WERI-Rb-1 (cell line): ENCODE measurements around the gene LTBP1.

Experiments used
- DNase-seq: peaks from one replicate; pipeline ENCODE4 v3.0.0-alpha.2; 2020
- H3K27ac ChIP-seq: fragments of 250-450 bp; sonication (Bioruptor Pico); 2 replicates; pipeline ENCODE4 v1.5.1; 2020; ENCODE audit warnings: mild to moderate bottlenecking, moderate library complexity
- H3K27me3 ChIP-seq: fragments of 250-450 bp; sonication (Bioruptor Pico); 2 replicates; pipeline ENCODE4 v1.5.1; 2021; ENCODE audit warnings: mild to moderate bottlenecking, low read depth, moderate library complexity; ENCODE audit not compliant: insufficient read depth, severe bottlenecking
- H3K36me3 ChIP-seq: fragments of 250-450 bp; sonication (Bioruptor Pico); 2 replicates; pipeline ENCODE4 v1.5.1; 2020; ENCODE audit warnings: mild to moderate bottlenecking, moderate library complexity
- H3K4me3 ChIP-seq: 2 replicates; pipeline ENCODE4 v1.5.1; 2011; ENCODE audit warnings: low read depth, mild to moderate bottlenecking, control low read depth, low read length
- H3K9me3 ChIP-seq: fragments of 250-450 bp; sonication (Bioruptor Pico); 2 replicates; pipeline ENCODE4 v1.5.1; 2021; ENCODE audit warnings: mild to moderate bottlenecking, moderate library complexity; ENCODE audit not compliant: severe bottlenecking
- TF ChIP-seq, protein P1 (sequence below): IDR thresholded peaks from 2 replicates; pipeline ENCODE4 v1.5.1; 2011; ENCODE audit warnings: low read depth, mild to moderate bottlenecking, control low read depth, inconsistent platforms, low read length

LTBP1 gene

DNA sequence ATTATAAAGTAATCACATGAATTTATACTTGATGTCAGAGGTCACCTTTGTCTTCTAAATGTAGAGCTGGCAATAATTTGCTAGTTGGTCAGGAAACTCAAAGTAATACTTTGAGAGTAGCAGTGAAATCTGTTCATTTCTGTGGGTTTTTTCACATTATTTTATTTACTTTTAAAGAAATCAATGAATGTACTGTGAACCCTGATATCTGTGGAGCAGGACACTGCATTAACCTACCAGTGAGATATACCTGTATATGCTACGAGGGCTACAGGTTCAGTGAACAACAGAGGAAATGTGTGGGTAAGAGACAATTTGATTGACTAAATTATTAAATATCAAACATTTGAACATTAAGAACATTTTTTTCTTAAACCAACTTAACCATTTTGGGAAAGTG, 326.7 kb downstream of the LTBP1 start:
- Histone ChIP-seq H3K4me3 (no peak overlapping the region), H3K9me3 (no peaks in the 10 kb centered on the region), H3K27ac (no peak overlapping the region), H3K27me3 (no peaks in the 10 kb centered on the region), H3K36me3 (no peaks in the 10 kb centered on the region)
- no peak for DNase-seq
- TF ChIP-seq, protein P1, sequence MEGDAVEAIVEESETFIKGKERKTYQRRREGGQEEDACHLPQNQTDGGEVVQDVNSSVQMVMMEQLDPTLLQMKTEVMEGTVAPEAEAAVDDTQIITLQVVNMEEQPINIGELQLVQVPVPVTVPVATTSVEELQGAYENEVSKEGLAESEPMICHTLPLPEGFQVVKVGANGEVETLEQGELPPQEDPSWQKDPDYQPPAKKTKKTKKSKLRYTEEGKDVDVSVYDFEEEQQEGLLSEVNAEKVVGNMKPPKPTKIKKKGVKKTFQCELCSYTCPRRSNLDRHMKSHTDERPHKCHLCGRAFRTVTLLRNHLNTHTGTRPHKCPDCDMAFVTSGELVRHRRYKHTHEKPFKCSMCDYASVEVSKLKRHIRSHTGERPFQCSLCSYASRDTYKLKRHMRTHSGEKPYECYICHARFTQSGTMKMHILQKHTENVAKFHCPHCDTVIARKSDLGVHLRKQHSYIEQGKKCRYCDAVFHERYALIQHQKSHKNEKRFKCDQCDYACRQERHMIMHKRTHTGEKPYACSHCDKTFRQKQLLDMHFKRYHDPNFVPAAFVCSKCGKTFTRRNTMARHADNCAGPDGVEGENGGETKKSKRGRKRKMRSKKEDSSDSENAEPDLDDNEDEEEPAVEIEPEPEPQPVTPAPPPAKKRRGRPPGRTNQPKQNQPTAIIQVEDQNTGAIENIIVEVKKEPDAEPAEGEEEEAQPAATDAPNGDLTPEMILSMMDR: no peak

- Histone ChIP-seq H3K9me3 (no peaks in the 10 kb centered on the region), H3K27me3 (no peaks in the 10 kb centered on the region), H3K4me3 (no peak overlapping the region), H3K36me3 (no peaks in the 10 kb centered on the region), H3K27ac (no peak overlapping the region)
- DNase-seq: no peak
- TF ChIP-seq, protein P1: no peak
Observed at GRCh38 chr2:33274524-33274923, 327.8 kb downstream of the LTBP1 start.

GRCh38 chr2:33275689-33276444, 329.1 kb downstream of the LTBP1 start:
- no peak overlapping the region for H3K27ac ChIP-seq
- H3K4me3 ChIP-seq: no peak overlapping the region
- TF ChIP-seq, protein P1: no peak
- no peaks in the 10 kb centered on the region for H3K36me3 ChIP-seq
- no peaks in the 10 kb centered on the region for H3K9me3 ChIP-seq
- no peaks in the 10 kb centered on the region for H3K27me3 ChIP-seq
- no peak for DNase-seq

DNA sequence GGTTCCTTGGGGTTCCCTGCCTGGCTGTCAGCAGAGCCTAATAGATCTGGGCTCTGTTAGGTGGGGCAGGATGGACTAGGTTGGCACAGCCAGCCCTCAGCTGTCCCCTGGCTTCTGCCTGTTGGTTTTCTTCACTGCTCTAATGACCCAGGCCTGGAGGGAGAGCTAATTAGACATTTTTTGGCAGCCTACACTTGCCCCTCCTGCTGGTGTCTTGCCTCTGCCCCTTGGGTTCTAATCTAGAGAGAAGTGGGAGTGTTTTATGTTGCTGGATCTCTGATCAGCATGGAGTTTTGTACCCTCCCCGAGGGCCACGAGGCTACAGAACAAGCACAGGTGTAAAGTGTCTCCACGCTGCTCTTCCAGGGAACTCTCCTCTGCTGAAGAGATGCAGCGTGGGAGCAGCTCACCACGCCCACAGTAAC, 330.3 kb downstream of the LTBP1 start:
- H3K27ac ChIP-seq: no peak overlapping the region
- TF ChIP-seq, protein P1: no peak
- no peaks in the 10 kb centered on the region for H3K9me3 ChIP-seq
- no peaks in the 10 kb centered on the region for H3K27me3 ChIP-seq
- H3K36me3 ChIP-seq: no peaks in the 10 kb centered on the region
- no peak for DNase-seq
- H3K4me3 ChIP-seq: no peak overlapping the region

DNA sequence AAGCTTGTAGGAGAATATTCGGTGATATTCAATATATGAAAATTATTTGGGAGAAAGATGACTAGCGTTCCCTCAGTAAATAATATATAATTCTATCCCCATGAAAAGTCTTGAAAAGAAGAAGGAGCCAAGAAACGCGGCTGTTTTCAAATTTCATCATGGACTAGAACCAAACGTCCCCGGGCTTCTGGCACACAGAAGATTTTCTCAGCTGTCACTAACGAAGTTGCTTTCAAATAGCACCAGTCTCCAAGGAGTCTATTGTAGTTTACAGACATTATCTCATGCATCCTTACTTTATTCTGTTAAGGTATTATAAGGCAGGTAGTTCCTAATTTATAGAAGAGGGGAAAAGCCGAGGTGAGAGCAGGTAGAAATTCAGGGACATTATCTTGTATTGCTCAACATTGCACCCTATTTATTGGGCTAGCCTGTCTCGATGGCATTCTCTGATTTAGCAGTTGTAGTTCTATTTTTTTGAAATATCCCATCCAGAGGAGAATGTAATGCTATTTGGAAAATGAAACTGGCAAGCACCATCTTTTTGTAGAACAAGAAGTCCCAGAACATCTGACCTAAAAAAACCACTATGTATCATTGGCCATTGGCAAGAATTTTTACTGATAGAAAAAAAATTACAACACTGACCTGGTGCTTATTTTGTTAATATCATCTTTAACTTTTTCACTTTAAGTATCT, 331.6 kb downstream of the LTBP1 start:
- H3K27ac ChIP-seq: no peak overlapping the region
- H3K9me3 ChIP-seq: no peaks in the 10 kb centered on the region
- no peaks in the 10 kb centered on the region for H3K27me3 ChIP-seq
- DNase-seq: no peak
- TF ChIP-seq, protein P1: no peak
- H3K4me3 ChIP-seq: no peak overlapping the region
- no peaks in the 10 kb centered on the region for H3K36me3 ChIP-seq
